Smooth muscle cell (in vitro differentiated cells): Measurements from ENCODE around the gene SLC25A41. TPM values are rescaled to one million over a fixed set of nuclear protein-coding genes. Genes with fewer than 3 reads are reported as not detected.
"Not testable (repeated sequence)": the region's sequence is repeated elsewhere in the genome, so short reads cannot be mapped to it uniquely, and the experiment has no call there.

Experiments
- DNase-seq: peaks from one replicate; lab custom pipeline; 2025; ENCODE audit not compliant: unreplicated experiment; lab: John Stamatoyannopoulos, UW
- H2AFZ ChIP-seq: fragments of 200-600 bp; sonication (generic); 2 replicates; pipeline ENCODE4 v1.6.0; 2016; ENCODE audit warnings: antibody characterized with exemption, low read depth, mild to moderate bottlenecking
- H3F3A ChIP-seq: fragments of 200-600 bp; sonication (generic); 2 replicates; pipeline ENCODE4 v1.6.0; 2017; ENCODE audit warnings: antibody characterized with exemption, low read depth
- H3K27ac ChIP-seq: fragments of 200-600 bp; sonication (generic); 2 replicates; pipeline ENCODE4 v1.5.1; 2016; ENCODE audit warnings: low read depth, mild to moderate bottlenecking
- H3K27me3 ChIP-seq: fragments of 200-600 bp; sonication (generic); 2 replicates; pipeline ENCODE4 v1.6.1; 2016; ENCODE audit warnings: low read depth, mild to moderate bottlenecking
- H3K36me3 ChIP-seq: fragments of 200-600 bp; sonication (generic); 2 replicates; pipeline ENCODE4 v1.5.1; 2016; ENCODE audit warnings: low read depth
- H3K4me1 ChIP-seq: fragments of 200-600 bp; sonication (generic); 2 replicates; pipeline ENCODE4 v1.5.1; 2016; ENCODE audit warnings: low read depth
- H3K4me2 ChIP-seq: fragments of 200-600 bp; sonication (generic); 2 replicates; pipeline ENCODE4 v1.6.0; 2016; ENCODE audit warnings: mild to moderate bottlenecking
- H3K4me3 ChIP-seq: fragments of 200-600 bp; sonication (generic); 2 replicates; pipeline ENCODE4 v1.5.1; 2016; ENCODE audit warnings: mild to moderate bottlenecking
- H3K79me2 ChIP-seq: fragments of 200-600 bp; sonication (generic); 2 replicates; pipeline ENCODE4 v1.6.0; 2016; ENCODE audit warnings: low read depth, mild to moderate bottlenecking
- H3K9ac ChIP-seq: fragments of 200-600 bp; sonication (generic); 2 replicates; pipeline ENCODE4 v1.6.0; 2016; ENCODE audit warnings: low read depth
- H3K9me3 ChIP-seq: fragments of 200-600 bp; sonication (generic); replicated peaks from 2 replicates; pipeline ENCODE4 v1.5.1; 2016; ENCODE audit warnings: low read depth
- H4K20me1 ChIP-seq: fragments of 200-600 bp; sonication (generic); 2 replicates; pipeline ENCODE4 v1.6.0; 2016; ENCODE audit warnings: low read depth
- WGBS: methylation state at CpG from one replicate; pipeline ENCODE4 v1.1.7; 2016; ENCODE audit warnings: low lambda C conversion rate; 5-methylcytosine and 5-hydroxymethylcytosine counted together
- polyA plus RNA-seq: library from polyadenylated mRNA; unstranded; fragments of >200 nt; fragmentation: Nextera tagmentation; extraction: Ambion mirVana; gene quantifications from 2 replicates; pipeline ENCODE4 v1.2.1, GENCODE V29; 2016
- total RNA-seq: library from RNA; depleted of rRNA; stranded (reverse); fragments of >200 nt; gene quantifications from 2 replicates; pipeline ENCODE4 v1.2.3, GENCODE V29; 2014
- TF ChIP-seq, protein P1 (sequence below): fragments of 200-600 bp; sonication (generic); IDR thresholded peaks from 2 replicates; pipeline ENCODE4 v1.5.1; 2017; ENCODE audit warnings: borderline replicate concordance, mild to moderate bottlenecking, antibody characterized with exemption; ENCODE audit not compliant: insufficient read depth, poor library complexity, severe bottlenecking

SLC25A41 gene
- total and polyA plus RNA-seq, 2 experiments from 2014 or later, result 0.30 TPM; not detected in 1

DNA sequence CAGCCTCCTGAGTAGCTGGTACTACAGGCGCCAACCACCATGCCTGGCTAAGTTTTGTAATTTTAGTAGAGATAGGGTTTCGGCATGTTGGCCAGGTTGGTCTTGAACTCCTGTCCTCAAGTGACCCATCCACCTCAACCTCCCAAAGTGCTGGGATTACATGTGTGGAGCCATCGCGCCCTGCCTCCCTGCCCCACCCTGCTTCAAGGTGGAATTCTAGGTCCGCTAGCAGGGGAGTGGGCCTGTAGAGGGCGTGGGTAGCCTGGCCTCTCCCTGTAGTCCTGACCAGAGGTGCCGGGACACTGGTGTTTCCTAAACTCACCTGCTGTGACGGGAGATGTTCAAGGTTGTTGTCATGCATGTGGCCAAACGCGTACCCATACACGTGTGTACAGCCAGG lies 398 bp downstream of the SLC25A41 start:
- H2AFZ ChIP-seq, result no peak overlapping the region
- H3K9ac ChIP-seq, result no peak overlapping the region
- no peak overlapping the region for H3K27ac ChIP-seq
- H3K4me1 ChIP-seq, result no peaks in the 10 kb centered on the region
- H3F3A ChIP-seq, result no peaks in the 10 kb centered on the region
- TF ChIP-seq, protein P1, sequence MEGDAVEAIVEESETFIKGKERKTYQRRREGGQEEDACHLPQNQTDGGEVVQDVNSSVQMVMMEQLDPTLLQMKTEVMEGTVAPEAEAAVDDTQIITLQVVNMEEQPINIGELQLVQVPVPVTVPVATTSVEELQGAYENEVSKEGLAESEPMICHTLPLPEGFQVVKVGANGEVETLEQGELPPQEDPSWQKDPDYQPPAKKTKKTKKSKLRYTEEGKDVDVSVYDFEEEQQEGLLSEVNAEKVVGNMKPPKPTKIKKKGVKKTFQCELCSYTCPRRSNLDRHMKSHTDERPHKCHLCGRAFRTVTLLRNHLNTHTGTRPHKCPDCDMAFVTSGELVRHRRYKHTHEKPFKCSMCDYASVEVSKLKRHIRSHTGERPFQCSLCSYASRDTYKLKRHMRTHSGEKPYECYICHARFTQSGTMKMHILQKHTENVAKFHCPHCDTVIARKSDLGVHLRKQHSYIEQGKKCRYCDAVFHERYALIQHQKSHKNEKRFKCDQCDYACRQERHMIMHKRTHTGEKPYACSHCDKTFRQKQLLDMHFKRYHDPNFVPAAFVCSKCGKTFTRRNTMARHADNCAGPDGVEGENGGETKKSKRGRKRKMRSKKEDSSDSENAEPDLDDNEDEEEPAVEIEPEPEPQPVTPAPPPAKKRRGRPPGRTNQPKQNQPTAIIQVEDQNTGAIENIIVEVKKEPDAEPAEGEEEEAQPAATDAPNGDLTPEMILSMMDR, result no peak
- DNase-seq, result no peak
- 74% methylated on average over 8 of the region's 11 CpGs for WGBS
- peaks cover 8% of the 10 kb centered on the region for H3K27me3 ChIP-seq
- H3K79me2 ChIP-seq, result no peaks in the 10 kb centered on the region
- no peaks in the 10 kb centered on the region for H3K9me3 ChIP-seq
- H3K4me3 ChIP-seq, result no peak overlapping the region
- no peaks in the 10 kb centered on the region for H4K20me1 ChIP-seq
- H3K36me3 ChIP-seq, result no peaks in the 10 kb centered on the region
- H3K4me2 ChIP-seq, result no peak overlapping the region

DNA sequence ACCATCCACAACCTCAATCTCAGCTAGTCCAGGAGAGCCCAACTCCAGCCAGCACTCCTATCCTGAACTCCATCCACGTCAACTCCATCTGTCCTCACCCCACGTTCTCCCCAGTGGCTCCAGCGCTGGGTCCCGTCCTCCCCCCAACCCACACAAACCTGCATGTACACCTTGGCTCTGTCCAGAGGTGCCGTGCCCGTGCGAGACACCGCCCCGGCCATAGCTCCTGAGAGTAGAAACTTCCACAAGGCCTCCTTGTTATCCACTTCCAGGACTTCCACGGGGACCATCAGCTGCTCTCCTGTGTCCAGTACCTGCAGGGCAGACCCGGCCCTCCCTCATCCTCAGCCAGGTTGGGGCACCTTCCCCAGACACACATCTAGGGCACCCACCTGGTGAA lies 1.7 kb downstream of the SLC25A41 start:
- H3K9me3 ChIP-seq, result no peaks in the 10 kb centered on the region
- H3F3A ChIP-seq, result no peaks in the 10 kb centered on the region
- no peak overlapping the region for H3K4me2 ChIP-seq
- no peak overlapping the region for H2AFZ ChIP-seq
- H3K27me3 ChIP-seq, result peaks cover 8% of the 10 kb centered on the region
- DNase-seq, result no peak
- H3K79me2 ChIP-seq, result no peaks in the 10 kb centered on the region
- no peaks in the 10 kb centered on the region for H4K20me1 ChIP-seq
- H3K9ac ChIP-seq, result no peak overlapping the region
- 91% methylated on average over 11 of the region's 11 CpGs for WGBS
- H3K4me3 ChIP-seq, result no peak overlapping the region
- TF ChIP-seq, protein P1, result no peak
- H3K27ac ChIP-seq, result no peak overlapping the region
- no peaks in the 10 kb centered on the region for H3K36me3 ChIP-seq
- no peaks in the 10 kb centered on the region for H3K4me1 ChIP-seq

DNA sequence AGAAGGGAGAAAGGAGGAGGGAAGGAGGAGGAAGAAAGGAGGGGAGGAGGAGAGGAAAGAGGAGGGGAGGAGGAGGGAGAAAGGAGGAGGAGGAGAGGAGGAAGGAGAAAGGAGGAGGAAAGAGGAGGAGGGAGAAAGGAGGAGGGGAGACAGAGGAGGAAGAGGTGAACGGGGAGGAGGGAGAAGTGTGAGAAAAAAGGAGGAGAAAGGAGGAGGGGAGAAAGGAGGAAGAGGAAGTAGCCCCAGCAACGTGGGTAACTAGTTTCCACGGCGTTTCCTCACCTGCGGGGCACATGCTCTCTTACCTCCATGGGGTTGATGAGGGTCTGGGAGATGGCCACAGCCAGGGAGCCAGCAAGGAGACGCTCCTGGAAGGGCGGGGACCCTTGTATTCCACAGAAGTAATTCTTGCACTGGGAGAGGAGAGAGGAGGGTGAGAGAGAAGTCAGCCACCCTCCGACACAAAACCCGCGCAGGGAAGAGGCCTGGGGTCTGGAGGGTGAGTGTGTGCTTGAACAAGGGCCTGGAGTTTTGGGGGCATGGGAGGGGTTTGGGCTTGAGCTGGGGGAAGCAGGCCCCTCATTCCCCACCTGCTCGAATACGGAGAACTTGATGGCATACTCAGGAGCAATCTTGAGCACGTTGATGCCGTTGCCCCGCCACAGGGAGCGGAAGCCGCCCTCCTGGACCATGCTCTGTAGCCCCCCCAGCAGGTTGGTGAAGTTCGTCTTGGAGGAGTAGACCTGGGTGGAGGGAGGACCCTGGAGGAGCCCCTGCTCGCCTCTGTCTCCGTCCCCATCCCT lies 3.9 kb downstream of the SLC25A41 start:
- Histone ChIP-seq H3K4me3 (no peak overlapping the region), H3K9me3 (no peaks in the 10 kb centered on the region), H3K36me3 (no peaks in the 10 kb centered on the region), H3K9ac (no peak overlapping the region), H3K79me2 (no peaks in the 10 kb centered on the region), H3K4me2 (no peak overlapping the region), H4K20me1 (no peaks in the 10 kb centered on the region), H3F3A (no peaks in the 10 kb centered on the region), H2AFZ (no peak overlapping the region), H3K27ac (no peak overlapping the region), H3K4me1 (no peaks in the 10 kb centered on the region), H3K27me3 (peaks cover 8% of the 10 kb centered on the region)
- TF ChIP-seq, protein P1, result no peak
- no peak for DNase-seq
- WGBS, result 66% methylated on average over 19 of the region's 20 CpGs

DNA sequence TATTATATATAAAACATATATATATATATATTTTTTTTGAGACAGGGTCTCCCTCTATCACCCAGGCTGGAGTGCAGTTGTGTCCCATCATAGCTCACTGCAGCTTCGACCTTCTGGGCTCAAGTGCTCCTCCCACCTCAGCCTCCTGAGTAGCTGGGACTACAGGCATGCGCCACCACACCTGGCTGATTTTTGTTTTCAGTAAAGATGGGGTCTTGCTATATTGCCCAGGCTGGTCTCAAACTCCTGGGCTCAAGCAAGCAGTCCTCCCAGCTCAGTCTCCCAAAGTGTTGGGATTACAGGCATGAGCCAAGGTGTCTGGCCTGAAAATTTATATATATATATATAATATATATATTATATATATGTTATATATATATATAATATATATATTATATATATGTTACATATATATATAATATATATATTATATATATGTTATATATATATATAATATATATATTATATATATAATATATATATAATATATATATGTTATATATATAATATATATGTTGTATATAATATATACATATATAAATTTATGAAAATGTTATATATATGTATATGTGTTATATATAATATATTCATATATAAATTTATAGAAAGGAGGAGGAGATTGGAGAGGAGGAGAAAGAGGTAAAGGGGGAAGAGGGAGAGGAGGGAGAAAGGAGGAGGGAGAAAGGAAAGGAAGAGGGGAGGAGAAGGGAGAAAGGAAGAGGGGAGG lies 4.7 kb downstream of the SLC25A41 start:
- not testable (repeated sequence) for H3K4me3 ChIP-seq, H3K27me3 ChIP-seq, H2AFZ ChIP-seq, H3K4me2 ChIP-seq, H3K9me3 ChIP-seq, H3K79me2 ChIP-seq, H3F3A ChIP-seq, DNase-seq, H3K36me3 ChIP-seq, H3K4me1 ChIP-seq, H4K20me1 ChIP-seq, H3K27ac ChIP-seq, H3K9ac ChIP-seq
- 91% methylated on average over 2 of the region's 2 CpGs for WGBS
